Heart left ventricle (tissue), 16 donors: ENCODE data around the gene MAPK8IP1. TPM values are rescaled to one million over a fixed set of nuclear protein-coding genes. Genes with fewer than 3 reads are reported as not detected.
A peak's percentile ranks its signal among the peaks of the same experiment; 100 is the strongest.

Experiments
- ATAC-seq, 4 donors: fragments of 200-7000 bp; cut with Tn5 transposase; one replicate each; pipeline ENCODE4 v1.9.1; 2020 to 2022; ENCODE audit warnings: moderate library complexity in 4 of 4, mild to moderate bottlenecking in 3 of 4, moderate number of reproducible peaks in 1 of 4
- DNase-seq, 5 donors: peaks; one replicate each; pipeline ENCODE4 v3.0.0-alpha.2; 2020
- H3K27ac ChIP-seq, 12 donors: fragments of 200-600 bp; sonication (generic) in 4 of 12; one replicate each; pipeline versions ENCODE4 v1.5.0 to v1.8.0; 2016 to 2022; ENCODE audit warnings: mild to moderate bottlenecking in 2 of 12
- H3K27me3 ChIP-seq, 9 donors: fragments of 200-600 bp; sonication (generic) in 2 of 9; one replicate each; pipeline versions ENCODE4 v1.5.1 to v1.8.0; 2016 to 2022; ENCODE audit warnings: mild to moderate bottlenecking in 3 of 9
- H3K36me3 ChIP-seq, 9 donors: fragments of 200-600 bp; sonication (generic) in 2 of 9; one replicate each; pipeline versions ENCODE4 v1.5.0 to v1.8.0; 2018 to 2022; ENCODE audit warnings: mild to moderate bottlenecking in 2 of 9
- H3K4me1 ChIP-seq, 12 donors: fragments of 200-600 bp; sonication (generic) in 4 of 12; one replicate each; pipeline versions ENCODE4 v1.5.0 to v1.8.0; 2016 to 2022; ENCODE audit warnings: mild to moderate bottlenecking in 3 of 12
- H3K4me3 ChIP-seq, 12 donors: fragments of 200-600 bp; sonication (generic) in 4 of 12; one replicate each; pipeline versions ENCODE4 v1.5.0 to v1.8.0; 2017 to 2022; ENCODE audit warnings: mild to moderate bottlenecking in 9 of 12, moderate library complexity in 4 of 12
- H3K9me3 ChIP-seq, 12 donors: fragments of 200-600 bp; sonication (generic) in 4 of 12; one replicate each; pipeline versions ENCODE4 v1.5.0 to v1.8.0; 2016 to 2022; ENCODE audit warnings: mild to moderate bottlenecking in 1 of 12
- CTCF ChIP-seq, 12 donors: fragments of 200-600 bp; sonication (generic) in 4 of 12; IDR thresholded peaks; one replicate each; pipeline versions ENCODE4 v1.5.0 to v1.8.0; 2018 to 2022; ENCODE audit warnings: antibody characterized with exemption in 12 of 12, mild to moderate bottlenecking in 5 of 12
- POLR2A ChIP-seq, 2 donors: fragments of 450-650 bp; IDR thresholded peaks; one replicate each; pipeline ENCODE4 v1.6.1; 2017; ENCODE audit warnings: antibody characterized with exemption in 2 of 2, mild to moderate bottlenecking in 2 of 2, moderate library complexity in 2 of 2
- WGBS, 4 donors: extraction: QIAGEN DNeasy Blood & Tissue Kit in 2 of 4; methylation state at CpG; one replicate each; pipeline versions ENCODE4 v1.1.5 to v1.1.7; 2013 to 2018; 5-methylcytosine and 5-hydroxymethylcytosine counted together
- intact Hi-C, 10 donors: fragments of 100-400 bp; cut with DNase I; formaldehyde crosslinking; loops; one replicate each; pipeline versions ENCODE4 v1.11.1 to v1.14.2; 2022
- polyA plus RNA-seq, 2 donors: library from polyadenylated mRNA; stranded (reverse); fragments of 200-250 nt; gene quantifications; one replicate each; pipeline ENCODE4 v1.2.3, GENCODE V29; 2013
- total RNA-seq, 9 donors: library from RNA; depleted of rRNA in 2 of 9; stranded (reverse); fragments of >200 nt in 2 of 9; fragmentation: NEBNext Ultra II Directional in 3 of 9; extraction: Animal tissue kit (Norgen Biotek cat#: 25700) in 3 of 9; gene quantifications; one replicate each; pipeline versions ENCODE4 v1.1.0 to v1.2.4, GENCODE V29; 2016 to 2023
- donor health status: ischemic (EF 13 %, LVEDD 7.1; RV severe dilation, severe dysfunction).
- donor health status: healthy with polysubstance abuse.
- donor health status: DM: no; HTN: yes; CAD: no.
- donor health status: DM: no; HTN: no; CAD: no.
- donor health status: ischemic (EF 25% LVEDD 6.9; RV normal size, moderate dysfunction).
- donor health status: ischemic (EF 25% LVEDD 5.7; RV mildly dilated, moderate dysfunction).
- donor health status: healthy.
- donor health status: DM: yes; HTN: yes; CAD: no.
- donor health status: ischemic (EF 35%, LVEDD 5.7; RV mildly dilated, moderate dysfunction).
- donor health status: nonischemic (EF 11% LVEDD 7.7; RV severe dilation, severe dysfunction).
- donor health status: DM: yes; HTN: yes; CAD: no.
- donor health status: PGD.
- donor health status: ischemic (EF 29% LVEDD 5.4; RV normal size, mild dysfunction).
- donor health status: nonischemic (EF 23%, LVEDD 6.1; RV moderate dilation, normal function).

MAPK8IP1 gene
- total and polyA plus RNA-seq, 11 donors = 2.4 to 8.0 (median 7.3) TPM

- Histone ChIP-seq H3K27me3 (peaks cover 14 to 32% (median 17%) of the 10 kb centered on the region in 9 donors), H3K9me3 (no peaks in the 10 kb centered on the region), H3K4me3 (no peak overlapping the region), H3K27ac (peak overlapping the region in 3 of 12 donors; percentile 34 to 47 (median 40)), H3K36me3 (peaks cover 0 to 3% (median 2%) of the 10 kb centered on the region in 9 donors), H3K4me1 (peaks cover 3 to 60% (median 36%) of the 10 kb centered on the region in 12 donors)
- ATAC-seq = no peak
- intact Hi-C loops = loop anchor here in 1 of 10 donors (2.0 kb wide), 1 partner anchor 78 kb away; no protein-coding TSS in a partner anchor
- 90 to 95% (median 92%) methylated on average over 6 of the region's 6 CpGs for WGBS, 4 donors
- TF ChIP-seq CTCF (IDR thresholded peaks at IDR 0.05) (no peak), POLR2A (IDR thresholded peaks at IDR 0.05) (no peak)
- DNase-seq = peak in 2 of 5 donors; percentile 13 to 18
These were observed 35.4 kb downstream of the MAPK8IP1 start for GRCh38 chr11:45920531-45921477.

GRCh38 chr11:45921561-45922424 lies 36.3 kb downstream of the MAPK8IP1 start:
- WGBS, 4 donors = 27 to 77% (median 44%) methylated on average over 15 to 54 of the region's 54 CpGs
- no peaks in the 10 kb centered on the region for H3K36me3 ChIP-seq
- intact Hi-C loops = loop anchor here in 1 of 10 donors (2.0 kb wide), 1 partner anchor 79 kb away; no protein-coding TSS in a partner anchor
- no peak for ATAC-seq
- peaks cover 3 to 50% (median 26%) of the 10 kb centered on the region in 12 donors for H3K4me1 ChIP-seq
- TF ChIP-seq CTCF (IDR thresholded peaks at IDR 0.05) = no peak
- no peak overlapping the region for H3K27ac ChIP-seq
- peak in 1 of 5 donors; percentile 62 for DNase-seq
- H3K27me3 ChIP-seq = peaks cover 14 to 32% (median 17%) of the 10 kb centered on the region in 9 donors
- H3K9me3 ChIP-seq = no peaks in the 10 kb centered on the region
- peak overlapping the region in 10 of 12 donors; percentile 19 to 45 (median 30) for H3K4me3 ChIP-seq

- H3K36me3 ChIP-seq = no peaks in the 10 kb centered on the region
- intact Hi-C loops = no loop called here
- no peaks in the 10 kb centered on the region for H3K9me3 ChIP-seq
- 1 to 4% (median 2%) methylated on average over 51 to 73 of the region's 73 CpGs; no CpG with 5 or more reads in 1 of the 4 donors for WGBS, 4 donors
- ATAC-seq (no peak), DNase-seq (no peak)
- H3K4me1 ChIP-seq = peaks cover 3 to 43% (median 20%) of the 10 kb centered on the region in 12 donors
- no peak for TF ChIP-seq CTCF (IDR thresholded peaks at IDR 0.05)
- no peak for TF ChIP-seq POLR2A (IDR thresholded peaks at IDR 0.05)
- peak within 1 kb of the TSS in 11 of 12 donors; percentile 19 to 45 (median 29) for H3K4me3 ChIP-seq
- H3K27me3 ChIP-seq = peaks cover 14 to 32% (median 17%) of the 10 kb centered on the region in 9 donors
- no peak within 1 kb of the TSS for H3K27ac ChIP-seq
These were observed 37.1 kb downstream of the MAPK8IP1 start, which contains the start of gene LARGE2 for GRCh38 chr11:45922425-45923082. Gene LARGE2 (plus strand): TSS chr11:45922656. CDS start chr11:45922883, 227 bp downstream.
